H9 (cell line): ENCODE data around the gene MEIS2. TPM values are rescaled to one million over a fixed set of nuclear protein-coding genes. Genes with fewer than 3 reads are reported as not detected.

Experiments
- DNase-seq: peaks from one replicate; pipeline ENCODE4 v3.0.0-alpha.2; 2017
- H2AFZ ChIP-seq: one replicate; pipeline ENCODE4 v1.6.1; 2013; ENCODE audit warnings: mild to moderate bottlenecking, low read length, control low read depth, moderate library complexity
- H2AK5ac ChIP-seq: 2 replicates; pipeline ENCODE4 v1.6.1; 2013; ENCODE audit warnings: low read length, control low read depth, mixed read lengths; ENCODE audit not compliant: insufficient read length
- H2BK120ac ChIP-seq: one replicate; pipeline ENCODE4 v1.6.1; 2013; ENCODE audit warnings: low read depth, mild to moderate bottlenecking, low read length, control low read depth, inconsistent platforms; ENCODE audit not compliant: poor library complexity, severe bottlenecking
- H2BK12ac ChIP-seq: 2 replicates; pipeline ENCODE4 v1.6.1; 2013; ENCODE audit warnings: low read length, control low read depth, mixed read lengths, low read depth; ENCODE audit not compliant: insufficient read length
- H2BK15ac ChIP-seq: 2 replicates; pipeline ENCODE4 v1.6.1; 2013; ENCODE audit warnings: low read depth, low read length, control low read depth
- H2BK20ac ChIP-seq: one replicate; pipeline ENCODE4 v1.6.1; 2013; ENCODE audit warnings: low read depth, mild to moderate bottlenecking, low read length, control low read depth, inconsistent platforms; ENCODE audit not compliant: poor library complexity, severe bottlenecking
- H2BK5ac ChIP-seq: 2 replicates; pipeline ENCODE4 v1.6.1; 2013; ENCODE audit warnings: low read length, control low read depth, mixed read lengths; ENCODE audit not compliant: insufficient read length
- H3K14ac ChIP-seq: 2 replicates; pipeline ENCODE4 v1.6.1; 2013; ENCODE audit warnings: low read length, control low read depth; ENCODE audit not compliant: insufficient read depth
- H3K18ac ChIP-seq: 2 replicates; pipeline ENCODE4 v1.6.1; 2013; ENCODE audit warnings: low read depth, mild to moderate bottlenecking, mixed read lengths, low read length, control low read depth; ENCODE audit not compliant: insufficient read length
- H3K23ac ChIP-seq: 2 replicates; pipeline ENCODE4 v1.6.1; 2013; ENCODE audit warnings: low read length, control low read depth, mixed read lengths, low read depth; ENCODE audit not compliant: insufficient read length
- H3K23me2 ChIP-seq: 2 replicates; pipeline ENCODE4 v1.6.1; 2013; ENCODE audit warnings: low read depth, mild to moderate bottlenecking, mixed read lengths, low read length, control low read depth; ENCODE audit not compliant: insufficient read length, poor library complexity, severe bottlenecking
- H3K27ac ChIP-seq: 2 replicates; pipeline ENCODE4 v1.5.1; 2013; ENCODE audit warnings: low read length, control low read depth, mixed read lengths, low read depth; ENCODE audit not compliant: insufficient read length
- H3K27me3 ChIP-seq: 2 replicates; pipeline ENCODE4 v1.6.1; 2013; ENCODE audit warnings: low read length, control low read depth, inconsistent platforms; ENCODE audit not compliant: insufficient read depth
- H3K4ac ChIP-seq: 2 replicates; pipeline ENCODE4 v1.6.1; 2013; ENCODE audit warnings: low read depth, mild to moderate bottlenecking, control low read depth, inconsistent platforms, low read length, moderate library complexity
- H3K4me1 ChIP-seq: 2 replicates; pipeline ENCODE4 v1.6.1; 2013; ENCODE audit warnings: low read length, control low read depth, inconsistent platforms; ENCODE audit not compliant: insufficient read depth
- H3K4me2 ChIP-seq: 2 replicates; pipeline ENCODE4 v1.6.1; 2013; ENCODE audit warnings: low read length, control low read depth, mixed read lengths; ENCODE audit not compliant: insufficient read length, insufficient read depth
- H3K56ac ChIP-seq: 2 replicates; pipeline ENCODE4 v1.6.1; 2013; ENCODE audit warnings: low read depth, mild to moderate bottlenecking, mixed read lengths, low read length, control low read depth; ENCODE audit not compliant: insufficient read length
- H3K79me1 ChIP-seq: 2 replicates; pipeline ENCODE4 v1.6.1; 2013; ENCODE audit warnings: low read depth, mild to moderate bottlenecking, moderate library complexity, low read length, control low read depth, inconsistent platforms; ENCODE audit not compliant: insufficient read depth, poor library complexity, severe bottlenecking
- H3K79me2 ChIP-seq: 2 replicates; pipeline ENCODE4 v1.6.1; 2013; ENCODE audit warnings: low read length, control low read depth, inconsistent platforms; ENCODE audit not compliant: insufficient read depth
- H3K9ac ChIP-seq: 2 replicates; pipeline ENCODE4 v1.6.1; 2013; ENCODE audit warnings: low read length, control low read depth, mixed read lengths; ENCODE audit not compliant: insufficient read length; ENCODE audit errors: extremely low read depth
- H3K9me3 ChIP-seq: one replicate; pipeline ENCODE4 v1.6.1; 2013; ENCODE audit warnings: low read depth, low read length, inconsistent platforms; ENCODE audit not compliant: control insufficient read depth
- H3T11ph ChIP-seq: one replicate; pipeline ENCODE4 v1.6.1; 2013; ENCODE audit warnings: mild to moderate bottlenecking, low read length, control low read depth, inconsistent platforms
- H4K20me1 ChIP-seq: one replicate; pipeline ENCODE4 v1.6.1; 2013; ENCODE audit not compliant: control insufficient read depth, insufficient read length, insufficient read depth
- H4K5ac ChIP-seq: 2 replicates; pipeline ENCODE4 v1.6.1; 2013; ENCODE audit warnings: low read depth, mild to moderate bottlenecking, mixed read lengths, low read length, control low read depth; ENCODE audit not compliant: insufficient read length
- H4K8ac ChIP-seq: replicated peaks from 2 replicates; pipeline ENCODE4 v1.6.1; 2013; ENCODE audit warnings: low read length, control low read depth, mixed read lengths, low read depth; ENCODE audit not compliant: insufficient read length
- H4K91ac ChIP-seq: 2 replicates; pipeline ENCODE4 v1.6.1; 2013; ENCODE audit warnings: low read depth, mild to moderate bottlenecking, moderate library complexity, mixed read lengths, low read length, control low read depth; ENCODE audit not compliant: insufficient read length
- H3K27ac Mint-ChIP-seq, 3 experiments: 2 replicates in 2 of 3; 3 replicates in 1 of 3; pipeline ENCODE4 v1.8.0; 2020 to 2021; ENCODE audit warnings: mixed read lengths in 3 of 3, mild to moderate bottlenecking in 1 of 3, moderate library complexity in 1 of 3
- H3K27me3 Mint-ChIP-seq: 2 replicates; pipeline ENCODE4 v1.8.0; 2021; ENCODE audit warnings: low read depth, mild to moderate bottlenecking, moderate library complexity, mixed read lengths
- H3K36me3 Mint-ChIP-seq, 3 experiments: 2 replicates in 2 of 3; 3 replicates in 1 of 3; pipeline ENCODE4 v1.8.0; 2020 to 2021; ENCODE audit warnings: low read depth in 3 of 3, mixed read lengths in 3 of 3; ENCODE audit not compliant: insufficient read depth in 1 of 3
- H3K4me1 Mint-ChIP-seq, 2 experiments: 2 replicates each; pipeline ENCODE4 v1.8.0; 2020; ENCODE audit warnings: mixed read lengths in 2 of 2
- H3K4me3 Mint-ChIP-seq, 2 experiments: 2 replicates in 1 of 2; 3 replicates in 1 of 2; pipeline ENCODE4 v1.8.0; 2020 to 2021; ENCODE audit warnings: mild to moderate bottlenecking in 2 of 2, mixed read lengths in 2 of 2, moderate library complexity in 1 of 2
- H3K9me3 Mint-ChIP-seq, 2 experiments: 2 replicates in 1 of 2; 3 replicates in 1 of 2; pipeline ENCODE4 v1.8.0; 2020; ENCODE audit warnings: mild to moderate bottlenecking in 2 of 2, mixed read lengths in 2 of 2, moderate library complexity in 1 of 2
- WGBS: extraction: QIAGEN DNeasy Blood & Tissue Kit; methylation state at CpG from one replicate; pipeline ENCODE4 v1.1.7; 2013; ENCODE audit warnings: missing lambda C conversion rate, low lambda C conversion rate, mixed read lengths; ENCODE audit not compliant: insufficient read length; ENCODE audit errors: extremely low coverage; 5-methylcytosine and 5-hydroxymethylcytosine counted together
- total RNA-seq: library from RNA; stranded (reverse); gene quantifications from 2 replicates; pipeline ENCODE4 v1.2.1, GENCODE V29; 2021
- TF ChIP-seq, protein P1 (sequence below): fragments of 200-600 bp; sonication (generic); conservative IDR thresholded peaks from 3 replicates; pipeline ENCODE4 v1.8.0; 2021; ENCODE audit warnings: antibody characterized with exemption, mild to moderate bottlenecking

The MEIS2 gene
- total RNA-seq, 1 experiment from 2014 or later, result 0.35 TPM

DNA sequence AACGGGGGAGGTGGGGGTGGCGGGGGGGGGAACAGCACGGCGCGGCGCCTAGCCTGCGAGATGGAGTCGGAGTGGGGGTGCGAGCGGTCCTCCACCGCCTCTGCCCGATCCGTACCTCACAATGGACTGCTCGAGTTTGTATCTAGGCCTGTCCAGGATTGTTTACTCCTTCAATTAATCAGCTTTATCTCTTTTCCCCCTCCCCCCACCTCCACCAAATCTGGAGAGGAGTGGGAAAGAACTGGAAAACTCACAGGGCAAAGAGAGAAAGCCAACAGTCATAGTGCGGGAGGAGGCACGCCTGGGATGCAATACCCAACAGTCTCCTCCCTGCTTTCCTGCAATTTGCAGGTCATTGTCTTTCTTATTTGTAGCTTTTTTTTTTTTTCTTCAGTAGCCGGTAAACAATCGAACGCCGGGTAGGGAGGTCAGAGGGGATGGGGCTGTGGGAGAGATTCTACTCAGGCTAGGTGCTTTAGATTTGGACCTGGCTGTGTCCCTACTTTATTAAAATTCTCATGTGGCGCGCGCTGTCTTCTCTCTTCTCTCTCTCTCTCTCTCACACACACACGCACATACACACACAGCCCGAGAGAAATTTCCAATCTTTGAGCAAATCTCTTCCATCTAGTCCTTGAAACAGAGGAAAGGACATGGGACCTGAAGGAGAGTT, 6.9 kb upstream of the MEIS2 start:
- Mint-ChIP-seq H3K36me3 (no peaks in the 10 kb centered on the region; a peak in 1 of 7 replicates), H3K27ac (no peak overlapping the region), H3K27me3 (peaks cover 100% of the 10 kb centered on the region), H3K9me3 (peaks cover 0 to 3% of the 10 kb centered on the region in 2 experiments; a peak in 3 of 5 replicates), H3K4me1 (peaks cover 55 to 87% of the 10 kb centered on the region in 2 experiments), H3K4me3 (peak overlapping the region; percentile 59 to 89)
- H2BK120ac ChIP-seq, result no peak overlapping the region
- H2AFZ ChIP-seq, result no peak overlapping the region
- no peaks in the 10 kb centered on the region for H3K9me3 ChIP-seq
- no peak overlapping the region for H2BK12ac ChIP-seq
- H3K9ac ChIP-seq, result no peak overlapping the region
- H4K91ac ChIP-seq, result no peak overlapping the region
- TF ChIP-seq, protein P1, sequence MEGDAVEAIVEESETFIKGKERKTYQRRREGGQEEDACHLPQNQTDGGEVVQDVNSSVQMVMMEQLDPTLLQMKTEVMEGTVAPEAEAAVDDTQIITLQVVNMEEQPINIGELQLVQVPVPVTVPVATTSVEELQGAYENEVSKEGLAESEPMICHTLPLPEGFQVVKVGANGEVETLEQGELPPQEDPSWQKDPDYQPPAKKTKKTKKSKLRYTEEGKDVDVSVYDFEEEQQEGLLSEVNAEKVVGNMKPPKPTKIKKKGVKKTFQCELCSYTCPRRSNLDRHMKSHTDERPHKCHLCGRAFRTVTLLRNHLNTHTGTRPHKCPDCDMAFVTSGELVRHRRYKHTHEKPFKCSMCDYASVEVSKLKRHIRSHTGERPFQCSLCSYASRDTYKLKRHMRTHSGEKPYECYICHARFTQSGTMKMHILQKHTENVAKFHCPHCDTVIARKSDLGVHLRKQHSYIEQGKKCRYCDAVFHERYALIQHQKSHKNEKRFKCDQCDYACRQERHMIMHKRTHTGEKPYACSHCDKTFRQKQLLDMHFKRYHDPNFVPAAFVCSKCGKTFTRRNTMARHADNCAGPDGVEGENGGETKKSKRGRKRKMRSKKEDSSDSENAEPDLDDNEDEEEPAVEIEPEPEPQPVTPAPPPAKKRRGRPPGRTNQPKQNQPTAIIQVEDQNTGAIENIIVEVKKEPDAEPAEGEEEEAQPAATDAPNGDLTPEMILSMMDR, result no peak
- H3K23me2 ChIP-seq, result peaks cover 28% of the 10 kb centered on the region
- H2AK5ac ChIP-seq, result no peak overlapping the region
- no peak overlapping the region for H4K5ac ChIP-seq
- H2BK15ac ChIP-seq, result no peak overlapping the region
- no peak overlapping the region for H2BK5ac ChIP-seq
- peak overlapping the region; percentile 97 for H3K4me2 ChIP-seq
- H2BK20ac ChIP-seq, result no peak overlapping the region
- H4K20me1 ChIP-seq, result peaks cover 2% of the 10 kb centered on the region
- no CpG with 5 or more reads among the region's 25 CpGs for WGBS
- H3K4me1 ChIP-seq, result peaks cover 2% of the 10 kb centered on the region; the same call in 1 of the 2 replicates
- H3K18ac ChIP-seq, result no peak overlapping the region
- no peaks in the 10 kb centered on the region for H3K79me1 ChIP-seq
- H4K8ac ChIP-seq, result no peak overlapping the region
- no peak overlapping the region for H3K14ac ChIP-seq
- no peak overlapping the region for H3T11ph ChIP-seq
- no peak overlapping the region for H3K4ac ChIP-seq
- no peak overlapping the region for H3K23ac ChIP-seq
- H3K56ac ChIP-seq, result no peak overlapping the region
- peaks cover 74% of the 10 kb centered on the region; the same call in 1 of the 2 replicates for H3K27me3 ChIP-seq
- DNase-seq, result peak; percentile 72
- H3K79me2 ChIP-seq, result no peaks in the 10 kb centered on the region
- no peak overlapping the region for H3K27ac ChIP-seq
